ENCODE measurements around the gene DIPK2A.

DIPK2A gene

GRCh38 chr3:143975554-143976152 is 4.0 kb downstream of the DIPK2A start:
- DNase-seq, result no peak

DNA sequence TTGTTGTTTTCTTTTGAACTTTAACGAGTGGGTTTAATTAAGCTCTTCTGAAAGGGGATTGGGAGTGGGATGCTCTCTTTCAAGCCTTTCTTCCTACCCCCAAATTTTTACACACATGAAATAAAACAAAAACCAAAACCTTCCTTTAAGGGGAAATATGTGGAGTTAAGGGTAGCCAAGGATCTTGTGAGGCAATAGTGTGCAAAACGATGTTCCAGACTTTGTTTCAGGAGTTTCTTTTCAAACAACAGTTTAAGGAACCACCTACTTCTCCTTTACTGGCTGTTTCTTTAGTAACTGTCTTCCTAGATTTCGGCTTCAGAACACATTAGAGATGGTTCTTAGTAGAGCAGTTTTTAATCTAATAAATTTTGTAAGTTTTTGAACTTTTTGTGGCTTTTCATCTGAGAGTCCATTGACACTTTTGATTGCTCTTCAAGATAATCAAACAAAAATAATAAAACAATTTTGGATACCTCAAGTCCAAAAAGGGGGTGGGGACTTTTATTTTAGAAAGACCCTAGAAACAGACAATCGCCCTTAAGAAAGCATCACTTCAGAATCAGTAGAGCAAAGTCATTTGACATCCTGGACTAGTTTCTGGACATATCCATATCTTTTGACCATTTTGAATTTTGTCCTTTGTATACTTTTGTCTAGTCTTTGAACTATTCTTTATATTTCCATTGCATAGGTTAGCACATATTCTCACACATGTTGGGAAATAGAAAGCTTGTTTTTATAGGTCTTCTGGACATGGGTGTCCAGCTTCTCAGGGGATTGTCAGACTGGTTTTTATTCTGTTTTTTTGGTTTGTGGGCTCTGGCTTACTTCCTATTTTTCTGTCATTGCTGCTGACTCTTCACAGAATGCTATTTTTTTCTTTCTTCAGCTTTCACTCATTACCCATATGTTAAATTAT is 6.0 kb downstream of the DIPK2A start:
- DNase-seq, result no peak

GRCh38 chr3:143978263-143978631 is 6.6 kb downstream of the DIPK2A start:
- no peak for DNase-seq

DNA sequence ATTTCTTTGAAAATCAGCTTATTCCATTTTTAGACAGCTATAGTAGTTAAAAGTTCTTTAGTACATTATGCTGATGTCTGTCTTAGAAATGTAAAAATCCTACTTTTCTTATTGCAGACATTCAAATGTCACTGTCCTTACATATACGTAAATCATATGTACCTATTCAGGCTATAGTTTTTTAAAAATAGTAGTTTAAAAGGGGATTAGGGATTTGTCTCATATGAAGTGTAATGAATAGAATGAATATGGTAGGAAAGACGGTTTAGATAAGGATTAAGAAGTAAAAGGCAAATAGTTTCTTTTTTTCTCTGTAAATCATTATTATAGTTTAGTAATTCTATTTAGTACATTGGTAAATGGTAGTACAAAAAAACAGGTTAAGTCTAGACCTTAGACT is 7.4 kb downstream of the DIPK2A start:
- no peak for DNase-seq

DNA sequence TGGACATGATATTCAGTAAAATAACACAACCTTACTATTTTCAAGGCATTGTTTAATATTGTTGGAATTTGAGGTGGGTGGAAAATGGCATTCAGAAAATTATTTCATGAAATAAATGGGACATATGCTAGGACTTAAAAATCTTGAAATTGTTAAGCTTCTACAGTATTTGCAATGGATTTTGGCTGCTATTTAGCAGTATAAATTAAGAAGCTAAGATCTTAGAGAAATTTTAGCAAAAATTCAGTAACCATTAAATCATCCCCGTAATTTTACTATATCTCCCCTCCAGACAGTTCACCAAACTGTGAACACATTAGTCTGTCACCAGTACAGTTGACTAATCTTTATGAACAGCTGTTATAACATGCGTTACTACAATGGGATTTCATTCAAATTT is 8.2 kb downstream of the DIPK2A start:
- DNase-seq, result no peak

- DNase-seq, result no peak
Observed at GRCh38 chr3:143988306-143988705, 16.7 kb downstream of the DIPK2A start.

DNA sequence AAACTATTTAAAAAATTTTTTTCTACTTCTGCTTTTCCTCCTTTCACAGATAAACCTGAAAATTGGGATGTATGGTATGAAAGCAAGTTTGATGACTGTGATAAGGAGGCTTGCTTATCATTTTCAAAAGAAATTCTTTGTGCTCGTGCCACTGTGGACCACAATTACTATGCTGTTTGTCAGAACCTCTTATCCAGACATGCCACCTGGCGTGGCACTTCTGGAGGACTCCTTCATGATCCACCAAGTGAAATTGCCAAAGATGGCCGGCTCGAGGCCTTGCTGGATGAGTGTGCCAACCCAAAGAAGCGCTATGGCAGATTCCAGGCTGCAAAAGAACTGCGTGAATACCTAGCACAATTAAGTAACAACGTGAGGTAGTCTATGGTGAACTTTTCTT is 17.8 kb downstream of the DIPK2A start:
- DNase-seq, result no peak

DNA sequence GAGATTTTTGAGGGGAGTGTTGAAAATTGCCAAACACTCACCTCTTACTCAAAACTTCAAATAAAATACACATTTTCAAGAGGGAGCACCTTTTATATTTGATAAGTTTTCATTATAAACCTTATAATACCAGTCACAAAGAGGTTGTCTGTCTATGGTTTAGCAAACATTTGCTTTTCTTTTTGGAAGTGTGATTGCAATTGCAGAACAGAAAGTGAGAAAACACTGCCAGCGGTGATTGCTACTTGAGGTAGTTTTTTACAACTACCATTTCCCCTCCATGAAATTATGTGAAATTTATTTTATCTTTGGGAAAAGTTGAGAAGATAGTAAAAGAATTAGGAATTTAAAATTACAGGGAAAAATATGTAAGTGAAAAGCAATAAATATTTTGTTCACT is 20.1 kb downstream of the DIPK2A start:
- DNase-seq, result no peak

DNA sequence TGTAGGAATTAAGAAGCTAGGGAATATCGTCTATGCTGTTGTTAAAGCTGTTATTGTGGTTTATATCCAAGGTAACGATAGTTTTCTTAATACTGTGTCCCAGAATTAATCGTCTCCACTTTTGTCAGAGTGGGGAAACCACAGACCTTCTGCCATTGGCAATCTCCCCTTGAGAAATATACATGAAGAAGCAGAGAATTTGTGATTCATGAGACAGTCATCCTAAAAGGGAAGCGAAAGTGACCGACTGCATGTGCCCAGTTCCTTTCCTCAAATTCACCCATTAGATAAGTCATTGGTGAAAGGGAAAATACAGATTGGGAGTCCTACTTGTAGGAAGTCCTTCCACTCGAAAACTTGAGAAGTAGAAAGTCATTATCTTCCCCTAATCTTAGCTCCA is 26.6 kb downstream of the DIPK2A start:
- DNase-seq, result no peak

DNA sequence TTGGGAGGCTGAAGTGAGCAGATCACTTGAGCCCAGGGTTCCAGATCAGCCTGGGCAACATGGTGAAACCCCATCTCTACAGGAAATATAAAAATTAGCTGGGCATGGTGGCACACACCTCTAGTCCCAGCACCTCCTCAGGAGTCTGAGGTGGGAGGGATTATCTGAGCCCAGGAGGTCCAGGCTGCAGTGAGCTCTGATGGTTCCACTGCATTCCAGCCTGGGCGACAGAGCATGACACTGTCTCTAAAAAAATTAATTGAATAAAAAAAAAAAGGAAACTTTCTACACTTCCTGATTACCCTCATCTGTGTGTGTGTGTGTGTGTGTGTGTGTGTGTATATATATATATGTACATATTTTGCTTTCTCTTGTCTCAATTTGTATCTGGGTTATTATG is 31.4 kb downstream of the DIPK2A start:
- DNase-seq, result no peak

GRCh38 chr3:144010371-144010770 is 38.7 kb downstream of the DIPK2A start:
- no peak for DNase-seq

DNA sequence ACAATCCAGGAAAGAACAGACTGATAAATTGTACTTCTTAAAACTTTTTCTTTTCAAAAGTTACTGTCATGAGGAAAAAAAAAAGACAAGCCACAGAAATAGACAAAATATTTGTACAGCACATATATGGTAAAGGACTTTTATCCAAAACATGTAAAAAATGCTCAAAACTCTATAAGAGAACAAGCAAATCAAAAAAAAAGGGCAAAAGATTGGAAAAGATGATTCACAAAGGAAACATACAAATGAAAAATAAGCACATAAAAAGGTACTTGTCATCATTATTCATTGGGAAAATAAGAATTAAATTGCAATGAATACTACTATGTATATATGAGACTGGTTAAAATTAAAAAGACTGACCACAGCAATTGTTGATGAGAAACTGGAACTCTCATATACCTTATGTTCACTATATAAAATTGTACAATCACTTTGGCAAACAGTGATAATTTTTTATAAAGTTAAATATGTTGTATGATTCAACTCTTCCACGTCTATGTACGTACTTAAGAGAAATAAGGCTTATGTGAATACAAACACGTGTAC is 39.7 kb downstream of the DIPK2A start:
- no peak for DNase-seq

GRCh38 chr3:144015133-144015532 is 43.5 kb downstream of the DIPK2A start:
- DNase-seq, result no peak

DNA sequence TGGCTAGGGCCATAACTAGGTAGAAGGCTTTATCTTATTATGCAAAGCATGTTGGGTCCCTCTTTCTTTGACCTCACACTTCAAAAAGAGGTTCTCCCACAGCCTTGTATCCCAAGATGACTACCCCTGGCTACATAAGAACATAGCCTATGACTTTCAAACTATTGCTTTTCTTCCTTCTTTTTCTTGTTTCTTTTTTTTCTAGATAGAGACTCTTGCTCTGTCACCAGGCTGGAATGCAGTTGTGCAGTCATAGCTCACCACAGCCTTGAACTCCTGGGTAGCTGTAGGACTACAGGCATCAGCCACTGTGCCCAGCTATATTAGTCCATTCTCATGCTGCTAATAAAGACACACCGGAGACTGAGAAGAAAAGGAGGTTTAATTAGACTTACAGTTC is 47.2 kb downstream of the DIPK2A start:
- DNase-seq, result no peak
